ENCODE measurements around the gene PPP1R36.
"Not testable (repeated sequence)": the region's sequence is repeated elsewhere in the genome, so short reads cannot be mapped to it uniquely, and the experiment has no call there.

Gene PPP1R36

DNA sequence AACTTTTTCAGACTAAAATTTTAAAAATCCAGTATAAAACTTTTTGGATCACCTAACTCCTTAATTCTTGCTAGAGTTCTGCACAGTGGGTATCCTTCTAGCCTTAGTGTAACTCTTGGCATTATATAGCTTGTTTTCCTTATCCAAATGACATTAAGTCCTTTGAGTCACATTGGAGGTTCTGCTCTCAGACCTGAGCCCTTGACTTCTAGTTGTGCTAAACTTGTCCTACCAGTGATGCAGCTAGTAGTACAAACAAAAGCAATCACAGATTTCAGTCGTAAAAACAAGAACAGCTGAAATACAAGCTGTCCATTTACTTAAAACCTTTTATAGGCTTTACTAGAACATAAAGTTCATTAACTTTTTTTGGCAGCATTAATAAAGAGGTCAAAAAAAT is 34.7 kb upstream of the PPP1R36 start:
- Histone ChIP-seq H3K9ac (ENCODE audit: low read depth, low read length, poor library complexity) (no peak overlapping the region), H3K14ac (ENCODE audit: low read length) (no peak overlapping the region), H3K9me3 (replicated peaks in 1 of 2; ENCODE audit: control insufficient read depth in 2 of 2, insufficient read depth in 1 of 2, low read depth in 1 of 2, low read length in 2 of 2) (no peaks in the 10 kb centered on the region), H3K4me2 (ENCODE audit: insufficient read depth, low read length, poor library complexity, severe bottlenecking) (no peak overlapping the region), H3K79me1 (ENCODE audit: low read depth, low read length) (peaks cover 2% of the 10 kb centered on the region), H3K23ac (ENCODE audit: low read depth, low read length, poor library complexity) (no peak overlapping the region), H2BK12ac (ENCODE audit: low read length) (no peak overlapping the region), H3K4me1 (ENCODE audit: control insufficient read depth in 2 of 2, insufficient read depth in 1 of 2, low read depth in 1 of 2, low read length in 2 of 2) (no peaks in the 10 kb centered on the region), H3K18ac (ENCODE audit: low read length) (no peak overlapping the region), H3K36me3 (replicated peaks in 1 of 2; ENCODE audit: control insufficient read depth in 2 of 2, insufficient read depth in 2 of 2, low read length in 2 of 2) (peaks cover 0 to 17% of the 10 kb centered on the region in 2 donors), H4K8ac (ENCODE audit: low read depth, low read length) (no peak overlapping the region), H3K27ac (replicated peaks; ENCODE audit: low read length) (no peak overlapping the region), H3K4ac (ENCODE audit: low read length) (no peak overlapping the region), H4K91ac (ENCODE audit: low read depth, low read length, poor library complexity) (no peak overlapping the region), H2AK5ac (ENCODE audit: low read depth, low read length) (no peak overlapping the region), H3K27me3 (ENCODE audit: control insufficient read depth in 3 of 3, insufficient read depth in 3 of 3, low read depth in 1 of 3, low read length in 3 of 3) (no peaks in the 10 kb centered on the region), H2BK5ac (ENCODE audit: low read length) (no peak overlapping the region), H2AFZ (ENCODE audit: low read length) (no peak overlapping the region), H2BK15ac (ENCODE audit: low read length) (no peak overlapping the region), H2BK120ac (ENCODE audit: low read depth, low read length) (no peak overlapping the region), H3K4me3 (ENCODE audit: low read length in 2 of 2) (no peak overlapping the region)
- WGBS, 2 donors (ENCODE audit: extremely low coverage in 2 of 2, insufficient read length in 2 of 2, insufficient replicate concordance in 1 of 2) = no CpG with 5 or more reads among the region's 1 CpG
- no peak for DNase-seq (ENCODE audit: low spot score)

DNA sequence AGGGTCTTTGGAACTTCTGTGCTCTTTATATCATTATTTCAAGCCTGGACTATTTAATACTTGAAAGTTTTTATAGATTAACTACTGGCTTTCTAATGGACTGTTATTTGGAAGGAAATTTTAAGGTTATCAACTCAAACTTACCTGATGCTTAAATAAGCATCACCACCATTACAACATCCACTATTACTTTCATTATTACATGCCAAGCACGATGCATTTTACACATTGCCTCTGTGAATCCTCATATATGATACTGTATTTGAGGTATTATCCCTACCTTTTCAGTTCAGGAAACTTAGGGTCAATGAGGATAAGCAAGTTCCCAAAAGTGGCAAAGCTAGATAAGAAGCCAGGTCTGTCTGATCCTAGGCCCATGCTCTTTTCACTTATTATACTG is 32.8 kb upstream of the PPP1R36 start:
- Histone ChIP-seq H4K8ac (ENCODE audit: low read depth, low read length) (no peak overlapping the region), H3K4ac (ENCODE audit: low read length) (no peak overlapping the region), H3K9me3 (replicated peaks in 1 of 2; ENCODE audit: control insufficient read depth in 2 of 2, insufficient read depth in 1 of 2, low read depth in 1 of 2, low read length in 2 of 2) (no peaks in the 10 kb centered on the region), H3K18ac (ENCODE audit: low read length) (no peak overlapping the region), H3K27ac (replicated peaks; ENCODE audit: low read length) (no peak overlapping the region), H3K4me2 (ENCODE audit: insufficient read depth, low read length, poor library complexity, severe bottlenecking) (no peak overlapping the region), H2AFZ (ENCODE audit: low read length) (no peak overlapping the region), H3K36me3 (replicated peaks in 1 of 2; ENCODE audit: control insufficient read depth in 2 of 2, insufficient read depth in 2 of 2, low read length in 2 of 2) (peaks cover 2 to 27% of the 10 kb centered on the region in 2 donors), H3K14ac (ENCODE audit: low read length) (no peak overlapping the region), H2BK5ac (ENCODE audit: low read length) (no peak overlapping the region), H3K27me3 (ENCODE audit: control insufficient read depth in 3 of 3, insufficient read depth in 3 of 3, low read depth in 1 of 3, low read length in 3 of 3) (no peaks in the 10 kb centered on the region), H2BK120ac (ENCODE audit: low read depth, low read length) (no peak overlapping the region), H2BK12ac (ENCODE audit: low read length) (no peak overlapping the region), H3K4me1 (ENCODE audit: control insufficient read depth in 2 of 2, insufficient read depth in 1 of 2, low read depth in 1 of 2, low read length in 2 of 2) (no peaks in the 10 kb centered on the region), H3K9ac (ENCODE audit: low read depth, low read length, poor library complexity) (no peak overlapping the region), H3K23ac (ENCODE audit: low read depth, low read length, poor library complexity) (no peak overlapping the region), H4K91ac (ENCODE audit: low read depth, low read length, poor library complexity) (no peak overlapping the region), H3K4me3 (ENCODE audit: low read length in 2 of 2) (no peak overlapping the region), H2BK15ac (ENCODE audit: low read length) (no peak overlapping the region), H3K79me1 (ENCODE audit: low read depth, low read length) (peaks cover 2% of the 10 kb centered on the region), H2AK5ac (ENCODE audit: low read depth, low read length) (no peak overlapping the region)
- DNase-seq (ENCODE audit: low spot score) = no peak
- no CpG with 5 or more reads among the region's 1 CpG for WGBS, 2 donors (ENCODE audit: extremely low coverage in 2 of 2, insufficient read length in 2 of 2, insufficient replicate concordance in 1 of 2)

DNA sequence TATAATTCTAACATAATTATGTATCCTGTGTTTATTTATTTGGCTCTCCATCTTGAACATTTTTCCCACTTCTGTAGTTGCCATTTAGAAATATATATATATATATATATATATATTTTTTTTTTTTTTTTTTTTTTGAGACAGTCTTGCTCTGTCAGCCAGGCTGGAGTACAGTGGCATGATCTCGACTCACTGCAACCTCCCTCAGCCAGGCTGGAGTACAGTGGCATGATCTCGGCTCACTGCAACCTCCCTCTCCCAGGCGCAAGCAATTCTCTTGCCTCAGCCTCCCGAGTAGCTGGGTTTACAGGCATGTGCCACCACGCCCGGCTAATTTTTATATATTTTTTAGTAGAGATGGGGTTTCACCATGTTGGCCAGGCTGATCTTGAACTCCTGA is 32.1 kb upstream of the PPP1R36 start:
- H2AK5ac ChIP-seq (ENCODE audit: low read depth, low read length); H4K91ac ChIP-seq (ENCODE audit: low read depth, low read length, poor library complexity); H3K27ac ChIP-seq (replicated peaks; ENCODE audit: low read length); H4K8ac ChIP-seq (ENCODE audit: low read depth, low read length); H2AFZ ChIP-seq (ENCODE audit: low read length); H3K14ac ChIP-seq (ENCODE audit: low read length); H3K4ac ChIP-seq (ENCODE audit: low read length); H2BK120ac ChIP-seq (ENCODE audit: low read depth, low read length); H3K18ac ChIP-seq (ENCODE audit: low read length); H3K79me1 ChIP-seq (ENCODE audit: low read depth, low read length); H3K9me3 ChIP-seq (replicated peaks in 1 of 2; ENCODE audit: control insufficient read depth in 2 of 2, insufficient read depth in 1 of 2, low read depth in 1 of 2, low read length in 2 of 2); H3K4me2 ChIP-seq (ENCODE audit: insufficient read depth, low read length, poor library complexity, severe bottlenecking); H3K4me1 ChIP-seq (ENCODE audit: control insufficient read depth in 2 of 2, insufficient read depth in 1 of 2, low read depth in 1 of 2, low read length in 2 of 2); H2BK5ac ChIP-seq (ENCODE audit: low read length); H3K27me3 ChIP-seq (ENCODE audit: control insufficient read depth in 3 of 3, insufficient read depth in 3 of 3, low read depth in 1 of 3, low read length in 3 of 3); H3K9ac ChIP-seq (ENCODE audit: low read depth, low read length, poor library complexity); H3K23ac ChIP-seq (ENCODE audit: low read depth, low read length, poor library complexity); H2BK15ac ChIP-seq (ENCODE audit: low read length); DNase-seq (ENCODE audit: low spot score); H2BK12ac ChIP-seq (ENCODE audit: low read length); H3K4me3 ChIP-seq (ENCODE audit: low read length in 2 of 2): not testable (repeated sequence)
- peaks cover 3 to 34% of the 10 kb centered on the region in 2 donors for H3K36me3 ChIP-seq (replicated peaks in 1 of 2; ENCODE audit: control insufficient read depth in 2 of 2, insufficient read depth in 2 of 2, low read length in 2 of 2)
- no CpG with 5 or more reads among the region's 6 CpGs for WGBS, 2 donors (ENCODE audit: extremely low coverage in 2 of 2, insufficient read length in 2 of 2, insufficient replicate concordance in 1 of 2)

GRCh38 chr14:64518229-64518628 is 31.5 kb upstream of the PPP1R36 start:
- Histone ChIP-seq H4K91ac (ENCODE audit: low read depth, low read length, poor library complexity) (no peak overlapping the region), H2BK5ac (ENCODE audit: low read length) (no peak overlapping the region), H3K9me3 (replicated peaks in 1 of 2; ENCODE audit: control insufficient read depth in 2 of 2, insufficient read depth in 1 of 2, low read depth in 1 of 2, low read length in 2 of 2) (no peaks in the 10 kb centered on the region), H3K79me1 (ENCODE audit: low read depth, low read length) (no peaks in the 10 kb centered on the region), H3K14ac (ENCODE audit: low read length) (no peak overlapping the region), H2BK120ac (ENCODE audit: low read depth, low read length) (no peak overlapping the region), H3K27me3 (ENCODE audit: control insufficient read depth in 3 of 3, insufficient read depth in 3 of 3, low read depth in 1 of 3, low read length in 3 of 3) (no peaks in the 10 kb centered on the region), H3K27ac (replicated peaks; ENCODE audit: low read length) (no peak overlapping the region), H3K23ac (ENCODE audit: low read depth, low read length, poor library complexity) (no peak overlapping the region), H2BK12ac (ENCODE audit: low read length) (no peak overlapping the region), H3K4me1 (ENCODE audit: control insufficient read depth in 2 of 2, insufficient read depth in 1 of 2, low read depth in 1 of 2, low read length in 2 of 2) (no peaks in the 10 kb centered on the region), H2AK5ac (ENCODE audit: low read depth, low read length) (no peak overlapping the region), H3K9ac (ENCODE audit: low read depth, low read length, poor library complexity) (no peak overlapping the region), H3K36me3 (replicated peaks in 1 of 2; ENCODE audit: control insufficient read depth in 2 of 2, insufficient read depth in 2 of 2, low read length in 2 of 2) (peaks cover 4 to 36% of the 10 kb centered on the region in 2 donors), H2BK15ac (ENCODE audit: low read length) (no peak overlapping the region), H4K8ac (ENCODE audit: low read depth, low read length) (no peak overlapping the region), H2AFZ (ENCODE audit: low read length) (no peak overlapping the region), H3K4me2 (ENCODE audit: insufficient read depth, low read length, poor library complexity, severe bottlenecking) (no peak overlapping the region), H3K4me3 (ENCODE audit: low read length in 2 of 2) (no peak overlapping the region), H3K18ac (ENCODE audit: low read length) (no peak overlapping the region), H3K4ac (ENCODE audit: low read length) (no peak overlapping the region)
- no peak for DNase-seq (ENCODE audit: low spot score)
- no CpG with 5 or more reads among the region's 4 CpGs for WGBS, 2 donors (ENCODE audit: extremely low coverage in 2 of 2, insufficient read length in 2 of 2, insufficient replicate concordance in 1 of 2)
